Measurements from ENCODE around the gene ARHGEF4.

The ARHGEF4 gene

GRCh38 chr2:130957915-130958314, 121.2 kb downstream of the ARHGEF4 start:
- in situ Hi-C loops (cut with HindIII; ENCODE audit: low pct_unique_long_range_greater_than_20kb, low sequenced_read_pairs): no loop called here
- TF ChIP-seq JUND (IDR thresholded peaks at IDR 0.05; ENCODE audit: low read depth): no peak
- no peak for DNase-seq (ENCODE audit: low read depth in 1 of 2, low spot score in 1 of 2)

GRCh38 chr2:130963196-130963848, 126.6 kb downstream of the ARHGEF4 start:
- DNase-seq (ENCODE audit: low read depth in 1 of 2, low spot score in 1 of 2): no peak
- TF ChIP-seq JUND (IDR thresholded peaks at IDR 0.05; ENCODE audit: low read depth): no peak
- in situ Hi-C loops (cut with HindIII; ENCODE audit: low pct_unique_long_range_greater_than_20kb, low sequenced_read_pairs): no loop called here

- in situ Hi-C loops (cut with HindIII; ENCODE audit: low pct_unique_long_range_greater_than_20kb, low sequenced_read_pairs): no loop called here
- DNase-seq (ENCODE audit: low read depth in 1 of 2, low spot score in 1 of 2): no peak
- TF ChIP-seq JUND (IDR thresholded peaks at IDR 0.05; ENCODE audit: low read depth): no peak
These were observed 127.4 kb downstream of the ARHGEF4 start for GRCh38 chr2:130963849-130964793.

GRCh38 chr2:130964931-130965330, 128.2 kb downstream of the ARHGEF4 start:
- in situ Hi-C loops (cut with HindIII; ENCODE audit: low pct_unique_long_range_greater_than_20kb, low sequenced_read_pairs): no loop called here
- DNase-seq (ENCODE audit: low read depth in 1 of 2, low spot score in 1 of 2): no peak
- TF ChIP-seq JUND (IDR thresholded peaks at IDR 0.05; ENCODE audit: low read depth): no peak

GRCh38 chr2:130966149-130966774, 129.5 kb downstream of the ARHGEF4 start:
- DNase-seq (ENCODE audit: low read depth in 1 of 2, low spot score in 1 of 2): no peak
- in situ Hi-C loops (cut with HindIII; ENCODE audit: low pct_unique_long_range_greater_than_20kb, low sequenced_read_pairs): no loop called here
- no peak for TF ChIP-seq JUND (IDR thresholded peaks at IDR 0.05; ENCODE audit: low read depth)

- DNase-seq (ENCODE audit: low read depth in 1 of 2, low spot score in 1 of 2): no peak
- no peak for TF ChIP-seq JUND (IDR thresholded peaks at IDR 0.05; ENCODE audit: low read depth)
- in situ Hi-C loops (cut with HindIII; ENCODE audit: low pct_unique_long_range_greater_than_20kb, low sequenced_read_pairs): no loop called here
These were observed 130.2 kb downstream of the ARHGEF4 start for GRCh38 chr2:130966775-130967490.

GRCh38 chr2:130972410-130972809, 135.7 kb downstream of the ARHGEF4 start:
- TF ChIP-seq JUND (IDR thresholded peaks at IDR 0.05; ENCODE audit: low read depth): no peak
- DNase-seq (ENCODE audit: low read depth in 1 of 2, low spot score in 1 of 2): no peak
- in situ Hi-C loops (cut with HindIII; ENCODE audit: low pct_unique_long_range_greater_than_20kb, low sequenced_read_pairs): no loop called here

- in situ Hi-C loops (cut with HindIII; ENCODE audit: low pct_unique_long_range_greater_than_20kb, low sequenced_read_pairs): no loop called here
- DNase-seq (ENCODE audit: low read depth in 1 of 2, low spot score in 1 of 2): no peak
- TF ChIP-seq JUND (IDR thresholded peaks at IDR 0.05; ENCODE audit: low read depth): no peak
These were observed 139.0 kb downstream of the ARHGEF4 start for GRCh38 chr2:130975729-130976128.

GRCh38 chr2:130976591-130977237, 140.0 kb downstream of the ARHGEF4 start:
- DNase-seq (ENCODE audit: low read depth in 1 of 2, low spot score in 1 of 2): no peak
- no peak for TF ChIP-seq JUND (IDR thresholded peaks at IDR 0.05; ENCODE audit: low read depth)
- in situ Hi-C loops (cut with HindIII; ENCODE audit: low pct_unique_long_range_greater_than_20kb, low sequenced_read_pairs): no loop called here

- no peak for DNase-seq (ENCODE audit: low read depth in 1 of 2, low spot score in 1 of 2)
- TF ChIP-seq JUND (IDR thresholded peaks at IDR 0.05; ENCODE audit: low read depth): no peak
- in situ Hi-C loops (cut with HindIII; ENCODE audit: low pct_unique_long_range_greater_than_20kb, low sequenced_read_pairs): no loop called here
These were observed 140.8 kb downstream of the ARHGEF4 start for GRCh38 chr2:130977461-130978050.

GRCh38 chr2:130981667-130982066, 145.0 kb downstream of the ARHGEF4 start:
- in situ Hi-C loops (cut with HindIII; ENCODE audit: low pct_unique_long_range_greater_than_20kb, low sequenced_read_pairs): no loop called here
- no peak for TF ChIP-seq JUND (IDR thresholded peaks at IDR 0.05; ENCODE audit: low read depth)
- no peak for DNase-seq (ENCODE audit: low read depth in 1 of 2, low spot score in 1 of 2)

Measured in T47D (cell line).